Stimulated activated CD4-positive, alpha-beta T cell treated with anti-CD3 and anti-CD28 coated beads, Interleukin-4, amount 100 ng/mL, for 24 hours (primary cell): ENCODE measurements around the gene POLN.

Source experiments
- DNase-seq: peaks from one replicate; pipeline ENCODE4 v3.0.0-alpha.2; 2020

The POLN gene

GRCh38 chr4:2078584-2078983 is 163.3 kb downstream of the POLN start:
- DNase-seq = no peak

GRCh38 chr4:2077537-2078460 is 164.1 kb downstream of the POLN start:
- DNase-seq = no peak

GRCh38 chr4:2076908-2077536 is 164.9 kb downstream of the POLN start:
- DNase-seq = no peak

- DNase-seq = no peak
Observed at GRCh38 chr4:2075987-2076907, 165.7 kb downstream of the POLN start.

GRCh38 chr4:2075171-2075986 is 166.5 kb downstream of the POLN start:
- DNase-seq = no peak

GRCh38 chr4:2074588-2074987 is 167.3 kb downstream of the POLN start:
- no peak for DNase-seq

- no peak for DNase-seq
Observed at GRCh38 chr4:2073808-2074481, 168.0 kb downstream of the POLN start.

GRCh38 chr4:2072971-2073807 is 168.7 kb downstream of the POLN start:
- DNase-seq = no peak

GRCh38 chr4:2071912-2072867 is 169.7 kb downstream of the POLN start:
- DNase-seq = no peak

- no peak for DNase-seq
Observed at GRCh38 chr4:2071252-2071911, 170.5 kb downstream of the POLN start.

- no peak for DNase-seq
Observed at GRCh38 chr4:2070421-2071251, 171.3 kb downstream of the POLN start.

- no peak for DNase-seq
Observed at GRCh38 chr4:2069986-2070385, 171.9 kb downstream of the POLN start.

GRCh38 chr4:2069161-2069971 is 172.6 kb downstream of the POLN start:
- no peak for DNase-seq

GRCh38 chr4:2068566-2068965 is 173.4 kb downstream of the POLN start:
- DNase-seq = no peak

GRCh38 chr4:2068198-2068470 is 173.8 kb downstream of the POLN start:
- DNase-seq = no peak

GRCh38 chr4:2067446-2068197 is 174.3 kb downstream of the POLN start:
- no peak for DNase-seq
